Adrenal gland (tissue), 5 donors: ENCODE results near the gene CDH12.

Source experiments
- CTCF ChIP-seq, 6 experiments: fragments of 450-650 bp in 4 of 6; fragments of 200-600 bp in 2 of 6; sonication (generic) in 1 of 6; IDR thresholded peaks; 1 replicate in 5 of 6; 2 replicates in 1 of 6; pipeline versions ENCODE4 v1.5.1 to v1.8.0; 2016 to 2021; ENCODE audit warnings: antibody characterized with exemption in 6 of 6, mild to moderate bottlenecking in 2 of 6, moderate library complexity in 1 of 6
- POLR2A ChIP-seq, 2 donors: fragments of 450-650 bp; IDR thresholded peaks; one replicate each; pipeline ENCODE4 v1.6.1; 2017; ENCODE audit warnings: antibody characterized with exemption in 2 of 2, mild to moderate bottlenecking in 2 of 2, moderate library complexity in 1 of 2
- donor health status: DM: no; HTN: no; CAD: no.

GRCh38 chr5:22567983-22568382 lies 285.2 kb downstream of the CDH12 start:
- TF ChIP-seq CTCF (IDR thresholded peaks at IDR 0.05) = no peak
- TF ChIP-seq POLR2A (IDR thresholded peaks at IDR 0.05) = no peak
